GM15510 (cell line): ENCODE measurements around the gene NUP210L.

Experiments
- POLR2A ChIP-seq: IDR thresholded peaks from 3 replicates; pipeline ENCODE4 v1.6.1; 2011; ENCODE audit warnings: borderline replicate concordance; ENCODE audit not compliant: insufficient read length; ENCODE audit errors: extremely low read depth

NUP210L gene

GRCh38 chr1:153962088-153963029 lies 192.5 kb downstream of the NUP210L start:
- peak; percentile 15 for TF ChIP-seq POLR2A

- no peak for TF ChIP-seq POLR2A
These were observed 193.5 kb downstream of the NUP210L start for GRCh38 chr1:153961421-153961820.

GRCh38 chr1:153960206-153960605 lies 194.7 kb downstream of the NUP210L start:
- TF ChIP-seq POLR2A, result no peak

- no peak for TF ChIP-seq POLR2A
These were observed 195.4 kb downstream of the NUP210L start for GRCh38 chr1:153959454-153959853.

GRCh38 chr1:153958961-153959260 lies 196.0 kb downstream of the NUP210L start:
- no peak for TF ChIP-seq POLR2A

GRCh38 chr1:153958111-153958960 lies 196.5 kb downstream of the NUP210L start, which contains the start of gene CRTC2:
CRTC2 (minus strand) TSS chr1:153958612; CDS start chr1:153958497, 115 bp downstream.
- peak; percentile 72 for TF ChIP-seq POLR2A

- TF ChIP-seq POLR2A, result no peak
These were observed 197.1 kb downstream of the NUP210L start for GRCh38 chr1:153957744-153958110.

- TF ChIP-seq POLR2A, result no peak
These were observed 197.7 kb downstream of the NUP210L start for GRCh38 chr1:153956997-153957715.

- no peak for TF ChIP-seq POLR2A
These were observed 200.0 kb downstream of the NUP210L start for GRCh38 chr1:153954826-153955225.

- no peak for TF ChIP-seq POLR2A
These were observed 201.0 kb downstream of the NUP210L start for GRCh38 chr1:153953859-153954365.

- TF ChIP-seq POLR2A, result no peak
These were observed 203.1 kb downstream of the NUP210L start for GRCh38 chr1:153951801-153952200.

- no peak for TF ChIP-seq POLR2A
These were observed 203.7 kb downstream of the NUP210L start for GRCh38 chr1:153951183-153951582.

GRCh38 chr1:153946622-153947241 lies 208.1 kb downstream of the NUP210L start, which contains the start of gene DENND4B:
DENND4B (minus strand) TSS chr1:153946718; CDS start chr1:153944374, 2,344 bp downstream.
- TF ChIP-seq POLR2A, result peak; percentile 38

- TF ChIP-seq POLR2A, result peak; percentile 66
These were observed 208.9 kb downstream of the NUP210L start for GRCh38 chr1:153945795-153946621.
